Lower leg skin (tissue), 3 donors: ENCODE results near the gene INTS7.
"Not testable (repeated sequence)": the region's sequence is repeated elsewhere in the genome, so short reads cannot be mapped to it uniquely, and the experiment has no call there.

Experiments used
- POLR2A ChIP-seq, 2 donors: fragments of 450-650 bp; IDR thresholded peaks; one replicate each; pipeline ENCODE4 v1.6.1; 2016 to 2017; ENCODE audit warnings: antibody characterized with exemption in 2 of 2, mild to moderate bottlenecking in 1 of 2, moderate library complexity in 1 of 2
- TF ChIP-seq, protein P1 (sequence below), 3 donors: fragments of 450-650 bp; IDR thresholded peaks; one replicate each; pipeline ENCODE4 v1.5.1; 2016; ENCODE audit warnings: antibody characterized with exemption in 3 of 3, mild to moderate bottlenecking in 3 of 3, moderate library complexity in 2 of 3

DNA sequence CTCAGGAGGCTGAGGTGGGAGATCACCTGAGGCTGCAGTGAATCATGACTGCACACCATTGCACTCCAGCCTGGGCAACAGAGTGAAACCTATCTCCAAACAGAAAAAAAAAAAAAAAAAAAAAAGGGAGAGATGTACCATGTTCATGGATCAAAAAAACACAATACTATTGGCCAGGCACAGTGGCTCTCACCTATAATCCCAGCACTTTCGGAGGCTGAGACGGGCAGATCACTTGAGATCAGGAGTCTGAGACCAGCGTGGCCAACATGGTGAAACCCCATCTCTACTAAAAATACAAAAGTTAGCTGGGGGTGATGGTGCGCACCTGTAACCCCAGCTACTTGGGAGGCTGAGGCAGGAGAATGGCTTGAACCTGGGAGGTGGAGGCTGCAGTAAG, 37.9 kb downstream of the INTS7 start:
- TF ChIP-seq, protein P1, sequence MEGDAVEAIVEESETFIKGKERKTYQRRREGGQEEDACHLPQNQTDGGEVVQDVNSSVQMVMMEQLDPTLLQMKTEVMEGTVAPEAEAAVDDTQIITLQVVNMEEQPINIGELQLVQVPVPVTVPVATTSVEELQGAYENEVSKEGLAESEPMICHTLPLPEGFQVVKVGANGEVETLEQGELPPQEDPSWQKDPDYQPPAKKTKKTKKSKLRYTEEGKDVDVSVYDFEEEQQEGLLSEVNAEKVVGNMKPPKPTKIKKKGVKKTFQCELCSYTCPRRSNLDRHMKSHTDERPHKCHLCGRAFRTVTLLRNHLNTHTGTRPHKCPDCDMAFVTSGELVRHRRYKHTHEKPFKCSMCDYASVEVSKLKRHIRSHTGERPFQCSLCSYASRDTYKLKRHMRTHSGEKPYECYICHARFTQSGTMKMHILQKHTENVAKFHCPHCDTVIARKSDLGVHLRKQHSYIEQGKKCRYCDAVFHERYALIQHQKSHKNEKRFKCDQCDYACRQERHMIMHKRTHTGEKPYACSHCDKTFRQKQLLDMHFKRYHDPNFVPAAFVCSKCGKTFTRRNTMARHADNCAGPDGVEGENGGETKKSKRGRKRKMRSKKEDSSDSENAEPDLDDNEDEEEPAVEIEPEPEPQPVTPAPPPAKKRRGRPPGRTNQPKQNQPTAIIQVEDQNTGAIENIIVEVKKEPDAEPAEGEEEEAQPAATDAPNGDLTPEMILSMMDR (IDR thresholded peaks at IDR 0.05) = not testable (repeated sequence)
- not testable (repeated sequence) for TF ChIP-seq POLR2A (IDR thresholded peaks at IDR 0.05)
